ENCODE results near the gene TRRAP.

The TRRAP gene

DNA sequence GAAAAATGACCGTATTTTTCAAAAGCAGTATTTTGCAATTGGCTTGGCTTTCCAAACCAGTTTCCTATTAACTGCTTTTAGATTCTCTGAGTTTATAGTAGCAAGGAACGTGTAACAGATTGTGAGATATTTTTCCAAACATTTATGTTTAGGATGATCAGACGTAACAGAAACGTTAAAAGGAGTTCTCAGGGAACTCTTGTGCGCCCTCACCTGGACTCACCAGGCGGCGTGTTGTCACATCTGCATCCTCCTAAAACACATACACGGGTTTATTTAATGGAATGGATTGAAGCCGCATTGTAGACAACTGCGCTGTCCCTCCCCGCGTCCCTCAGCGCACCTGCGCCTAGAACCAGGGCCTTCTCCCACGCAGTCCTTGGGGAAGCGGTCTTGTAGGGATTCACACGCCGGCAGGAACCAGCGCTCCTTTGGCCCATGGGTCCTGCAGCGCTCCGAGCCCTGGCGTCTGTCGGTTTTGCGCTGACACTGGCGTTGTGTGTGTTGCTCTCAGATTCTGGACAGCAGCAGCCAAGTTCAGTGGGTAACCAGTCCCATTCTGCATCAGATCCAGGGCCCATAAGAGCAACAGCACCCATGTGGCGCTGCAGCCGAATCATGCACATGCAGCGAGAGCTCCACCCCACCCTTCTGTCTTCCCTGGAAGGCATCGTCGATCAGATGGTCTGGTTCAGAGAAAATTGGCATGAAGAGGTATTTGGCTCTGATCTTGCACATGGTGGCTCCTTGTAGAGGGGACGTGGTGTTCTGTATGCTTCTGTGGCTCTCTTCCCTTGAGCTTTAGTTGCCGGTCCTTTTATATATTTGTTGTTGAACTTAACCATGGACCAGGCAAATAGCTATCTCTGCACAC, 114.9 kb downstream of the TRRAP start:
- no peak for DNase-seq

DNA sequence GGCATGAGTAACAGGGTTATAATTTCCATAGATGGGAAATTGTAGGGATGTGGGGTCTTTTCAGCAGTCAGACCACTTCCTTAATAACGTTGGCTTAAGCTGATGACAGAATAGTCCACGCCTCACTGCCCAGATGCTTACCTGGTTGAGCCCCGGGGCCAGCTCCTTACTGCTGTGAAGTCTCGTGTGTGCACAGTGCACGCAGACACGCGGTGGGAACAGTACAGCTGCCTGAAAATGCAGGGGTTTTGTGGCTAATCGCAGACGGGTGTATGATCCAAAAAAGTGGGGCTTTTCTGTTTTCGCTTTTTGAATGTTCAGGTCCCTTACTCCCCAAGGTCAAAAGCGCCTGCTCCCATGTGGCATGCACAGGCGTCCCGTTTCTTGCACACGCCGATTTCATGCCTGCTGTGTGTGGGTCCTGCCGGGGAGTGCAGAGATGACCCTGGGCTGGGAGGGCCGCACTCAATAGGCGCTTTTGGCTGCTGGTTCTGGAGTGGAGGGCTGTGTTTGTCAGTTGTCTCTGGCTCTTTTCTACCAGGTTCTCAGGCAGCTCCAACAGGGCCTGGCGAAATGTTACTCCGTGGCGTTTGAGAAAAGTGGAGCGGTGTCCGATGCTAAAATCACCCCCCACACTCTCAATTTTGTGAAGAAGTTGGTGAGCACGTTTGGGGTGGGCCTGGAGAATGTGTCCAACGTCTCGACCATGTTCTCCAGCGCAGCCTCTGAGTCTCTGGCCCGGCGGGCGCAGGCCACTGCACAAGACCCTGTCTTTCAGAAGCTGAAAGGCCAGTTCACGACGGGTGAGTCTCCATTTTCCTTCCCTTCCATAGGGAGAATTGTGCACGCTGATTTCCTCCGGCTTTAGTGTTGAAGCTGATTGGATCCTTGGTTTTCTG, 116.0 kb downstream of the TRRAP start:
- no peak for DNase-seq

DNA sequence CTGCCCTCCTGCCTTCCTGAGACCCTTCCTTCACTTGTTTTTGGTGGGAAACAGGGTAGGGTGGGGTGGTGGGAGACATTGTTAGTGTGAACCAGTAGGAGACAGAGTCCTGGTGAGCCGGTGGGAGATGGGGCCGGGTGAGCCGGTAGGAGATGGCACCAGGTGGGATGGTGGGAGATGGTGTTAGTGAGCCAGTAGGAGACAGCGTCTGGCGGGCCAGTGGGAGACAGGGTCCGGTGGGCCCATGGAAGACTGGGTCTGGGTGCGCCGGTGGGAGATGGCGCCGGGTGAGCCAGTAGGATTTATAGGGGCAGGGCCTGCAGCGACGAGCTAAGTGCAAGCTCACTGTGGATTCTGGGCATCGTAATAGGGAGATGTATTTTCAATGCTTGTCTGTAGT, 116.8 kb downstream of the TRRAP start:
- DNase-seq: no peak

DNA sequence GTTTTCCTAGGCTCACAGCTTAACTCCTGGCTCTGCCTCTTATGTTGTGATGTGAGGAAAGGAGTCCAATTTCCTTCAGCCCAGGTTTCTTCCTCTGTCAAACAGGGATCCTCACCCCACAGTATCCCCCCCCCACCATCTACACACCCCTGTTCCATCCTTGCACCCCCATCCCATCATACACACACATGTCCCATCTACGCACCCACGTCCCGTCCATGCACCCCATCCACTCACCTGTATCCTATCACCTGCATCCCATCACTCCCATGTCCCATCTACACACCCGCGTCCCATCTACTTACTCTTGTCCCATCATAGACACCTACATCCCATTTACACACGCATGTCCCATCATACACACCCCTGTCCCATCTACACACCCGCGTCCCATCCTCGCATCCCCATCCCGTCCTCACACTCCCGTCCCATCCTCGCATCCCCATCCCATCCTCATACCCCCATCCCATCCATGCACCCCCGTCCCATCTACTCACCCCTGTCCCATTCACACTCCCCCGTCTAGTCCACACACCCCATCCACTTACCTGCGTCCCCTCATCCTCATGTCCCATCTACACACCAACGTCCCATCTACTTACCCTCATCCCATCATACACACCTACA, 117.3 kb downstream of the TRRAP start:
- DNase-seq: no peak

DNA sequence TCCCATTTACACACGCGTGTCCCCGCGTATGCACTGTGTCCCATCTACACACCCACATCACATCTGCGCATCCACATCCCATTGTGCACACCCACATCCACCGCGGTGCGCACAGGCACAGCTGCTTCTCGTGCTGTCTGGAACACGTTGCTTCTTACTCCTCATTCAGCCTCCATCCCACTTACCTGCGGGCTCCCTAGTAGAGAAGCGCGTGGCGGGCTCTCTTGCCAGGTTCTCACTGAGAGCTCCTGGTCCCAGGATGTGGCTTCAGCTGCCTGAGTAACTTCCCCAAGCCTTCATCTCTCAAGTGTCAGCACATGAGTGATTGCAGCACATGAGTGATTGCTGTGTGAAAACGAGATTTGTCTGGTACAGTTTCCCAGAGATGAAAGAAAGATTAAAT, 117.8 kb downstream of the TRRAP start:
- DNase-seq: no peak

DNA sequence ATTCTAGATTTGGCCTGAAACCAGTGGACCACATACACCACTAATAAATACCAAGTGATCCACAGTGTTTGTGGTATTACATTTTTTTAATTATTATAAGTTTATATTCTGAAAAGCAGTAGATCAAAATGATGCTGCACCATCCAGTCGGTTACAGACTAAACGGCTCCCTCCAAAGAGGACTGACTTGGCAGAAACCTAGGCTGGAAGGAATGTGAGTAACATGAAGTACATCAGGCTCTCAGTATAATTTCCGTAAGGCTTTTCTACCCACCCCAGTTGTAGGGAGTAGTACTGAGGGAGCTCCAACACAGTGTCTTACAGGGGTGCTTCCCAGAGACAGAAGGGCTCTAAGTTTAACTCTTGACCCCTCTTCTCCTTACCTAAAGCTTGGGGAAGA, 119.5 kb downstream of the TRRAP start:
- DNase-seq: no peak

DNA sequence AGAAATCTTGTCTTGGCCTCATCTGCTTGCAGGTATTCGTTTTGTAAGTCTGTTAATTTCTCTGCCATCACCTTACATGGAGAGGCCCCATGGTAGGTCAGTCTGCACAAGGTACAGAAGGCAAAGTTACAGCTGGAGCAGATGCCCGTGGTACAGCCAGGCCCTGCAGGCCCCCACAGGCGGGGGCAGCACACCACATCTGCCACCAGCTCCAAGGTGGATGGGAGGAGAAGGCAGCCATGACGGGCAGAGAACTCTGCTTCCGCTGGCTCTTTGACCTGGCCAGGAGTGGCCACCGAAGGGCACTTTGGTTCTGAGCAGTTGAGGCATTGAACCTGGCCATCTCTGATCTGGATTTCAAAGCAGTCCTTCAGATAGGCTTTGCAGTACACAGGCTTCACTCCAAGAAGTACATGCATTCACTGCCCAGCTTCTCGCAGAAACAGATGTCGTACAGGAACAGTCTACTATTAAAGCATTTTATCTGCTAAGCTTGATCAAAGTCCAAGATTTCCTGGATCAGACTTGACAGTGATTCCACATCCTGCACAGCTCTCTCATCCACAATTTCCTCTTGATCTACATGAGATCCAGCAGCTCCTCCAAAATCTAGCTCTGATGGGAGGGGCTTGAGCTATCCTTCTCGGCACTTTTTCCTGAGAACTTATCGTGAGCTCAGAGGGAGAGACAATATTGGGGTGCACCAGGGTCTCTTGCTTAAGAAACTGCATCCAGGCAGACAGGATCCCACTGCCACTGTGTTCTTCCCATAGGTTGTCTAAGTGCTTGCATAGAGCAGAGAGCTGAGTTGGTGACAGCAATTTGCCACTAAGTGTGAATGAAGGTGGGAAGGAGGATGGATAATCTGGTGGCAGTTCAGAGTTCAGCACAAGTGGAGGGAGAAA, 120.7 kb downstream of the TRRAP start:
- DNase-seq: no peak

DNA sequence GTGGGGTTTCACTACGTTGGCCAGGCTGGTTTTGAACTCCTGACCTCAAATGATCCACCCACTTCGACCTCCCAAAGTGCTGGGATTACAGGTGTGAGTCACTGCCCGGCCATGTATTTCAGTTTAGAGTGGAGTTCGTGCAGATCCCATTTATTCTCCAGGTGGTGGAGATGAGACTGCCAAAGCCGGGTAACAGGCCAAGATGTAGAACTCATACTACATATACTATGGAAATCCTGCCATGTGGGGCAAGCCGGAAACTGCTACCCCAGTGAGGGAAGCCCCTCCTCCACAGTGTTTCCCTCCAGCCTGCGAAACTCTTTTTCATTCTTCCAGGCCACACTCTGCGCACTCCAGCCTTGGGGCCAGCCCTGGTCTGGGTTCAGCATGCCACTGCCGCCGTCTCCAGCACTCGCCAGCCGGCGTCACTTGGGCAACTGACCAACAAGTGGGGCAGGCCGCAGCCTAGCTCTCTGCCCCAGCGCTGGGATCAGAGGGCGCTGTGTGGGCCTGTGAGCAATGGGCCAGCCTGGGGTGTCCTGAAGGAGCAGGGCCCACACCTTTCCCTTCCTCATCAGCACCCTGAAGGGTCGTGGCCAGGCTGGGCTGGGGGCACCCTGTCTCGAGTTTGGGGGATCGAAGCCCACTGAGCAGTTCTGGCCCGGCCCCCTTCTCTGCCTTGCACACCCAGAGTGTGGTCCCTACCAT, 122.0 kb downstream of the TRRAP start:
- no peak for DNase-seq

DNA sequence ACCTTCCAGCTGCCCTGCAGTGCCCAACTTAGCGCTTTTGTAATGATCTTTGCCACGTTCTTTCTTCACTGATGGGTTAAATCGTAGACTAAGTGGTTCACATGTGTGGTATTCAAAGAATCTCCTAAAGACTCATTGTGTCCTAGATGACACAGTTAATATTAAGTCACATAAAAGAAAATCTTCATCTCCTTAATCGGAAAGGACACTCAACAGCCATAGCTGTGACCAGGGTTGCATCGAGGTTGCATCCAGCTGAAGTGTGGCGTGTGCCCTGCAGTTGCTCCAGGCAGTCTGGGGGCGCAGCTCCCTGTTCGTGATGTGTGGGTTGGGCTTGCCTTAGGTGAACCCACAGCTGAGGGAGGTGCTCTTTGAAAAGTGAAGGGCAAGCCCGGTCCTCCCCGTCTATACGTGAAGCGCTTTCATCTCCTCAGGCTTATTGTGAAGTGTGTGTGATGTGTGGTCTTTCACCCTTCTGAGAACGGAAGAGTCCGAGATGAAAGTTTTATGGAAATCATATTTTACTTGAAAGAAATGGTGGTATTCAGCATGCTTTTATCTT, 122.7 kb downstream of the TRRAP start:
- DNase-seq: no peak

DNA sequence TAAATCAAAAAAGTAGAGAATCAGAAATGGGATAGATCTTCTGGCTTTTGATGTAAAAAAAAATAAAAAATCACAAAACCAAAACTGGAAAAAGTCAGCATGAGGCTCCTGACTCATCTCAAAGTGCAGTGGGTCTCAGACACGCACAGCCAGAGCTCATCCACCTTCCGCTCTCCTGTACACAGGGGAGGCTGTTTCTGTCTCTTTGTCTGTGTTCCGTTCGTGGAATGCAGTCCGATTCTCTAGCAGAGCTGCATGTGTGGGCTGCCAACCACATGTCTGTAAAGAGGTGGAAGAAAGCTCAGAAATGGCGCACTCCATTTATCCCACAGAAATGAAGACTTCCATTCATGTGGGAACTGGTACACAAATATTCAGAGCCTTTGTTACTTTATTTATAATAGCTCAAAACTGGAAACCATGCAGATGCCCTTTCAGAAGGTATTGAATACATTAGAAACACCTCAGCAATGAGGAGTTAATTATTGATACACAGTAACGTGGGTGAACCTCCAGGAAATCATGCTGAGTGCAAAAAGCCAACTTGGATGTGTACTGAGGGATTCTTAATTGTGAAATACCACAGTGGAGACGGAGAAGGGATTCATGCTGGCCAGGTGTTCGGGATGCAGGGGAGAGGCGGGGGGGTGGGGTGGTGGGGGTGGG, 123.3 kb downstream of the TRRAP start:
- no peak for DNase-seq

DNA sequence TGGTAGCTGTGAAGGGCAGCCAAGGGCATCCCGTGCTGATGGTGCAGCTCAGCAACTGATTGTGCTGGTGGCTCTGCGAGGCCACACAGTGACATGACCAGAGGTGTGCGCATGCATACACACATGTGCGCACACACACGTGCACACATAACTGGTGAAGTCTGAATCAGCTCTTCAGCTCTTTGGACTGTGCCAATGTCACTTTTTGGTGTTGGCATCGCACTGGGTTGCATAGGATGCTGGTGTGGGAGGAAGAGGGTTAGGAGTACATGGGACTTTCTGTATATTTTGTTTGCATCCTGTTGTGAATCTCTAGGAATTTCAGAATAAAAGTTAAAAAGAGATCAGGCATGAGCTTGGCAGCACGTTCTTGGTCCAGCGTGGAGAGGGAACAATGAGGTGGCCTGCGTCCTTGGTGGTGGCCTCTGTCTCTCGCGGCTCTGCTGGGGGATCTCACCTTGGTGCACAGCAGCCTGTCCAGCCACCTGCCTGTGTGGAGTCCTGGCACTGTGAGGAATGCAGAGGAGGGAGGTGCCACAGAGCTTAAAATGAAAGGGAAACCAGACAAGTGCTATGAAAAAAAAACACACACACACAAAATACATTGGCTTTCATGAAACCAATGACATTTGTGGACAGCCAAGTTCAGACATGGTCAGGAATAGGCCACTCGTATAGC, 124.0 kb downstream of the TRRAP start:
- DNase-seq: no peak

DNA sequence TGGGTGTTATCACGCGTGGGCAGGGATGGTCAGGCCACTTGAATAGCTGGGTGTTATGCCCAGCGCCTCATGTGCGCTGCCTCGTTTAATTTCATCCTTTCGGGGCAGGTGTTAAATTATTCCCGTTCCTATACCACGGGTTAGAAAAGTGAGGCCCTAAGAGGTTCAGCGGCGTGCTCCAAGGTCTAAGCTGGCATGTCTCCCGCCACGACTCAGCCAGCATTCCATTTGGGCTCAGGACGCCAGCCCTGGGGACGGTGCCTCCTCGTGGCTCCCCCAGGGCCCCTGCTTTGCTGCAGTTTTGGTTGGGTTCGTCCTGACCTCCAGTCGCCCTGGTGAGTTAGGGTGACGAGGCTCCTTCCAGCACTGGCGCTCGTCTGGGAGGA, 124.5 kb downstream of the TRRAP start:
- DNase-seq: no peak

DNA sequence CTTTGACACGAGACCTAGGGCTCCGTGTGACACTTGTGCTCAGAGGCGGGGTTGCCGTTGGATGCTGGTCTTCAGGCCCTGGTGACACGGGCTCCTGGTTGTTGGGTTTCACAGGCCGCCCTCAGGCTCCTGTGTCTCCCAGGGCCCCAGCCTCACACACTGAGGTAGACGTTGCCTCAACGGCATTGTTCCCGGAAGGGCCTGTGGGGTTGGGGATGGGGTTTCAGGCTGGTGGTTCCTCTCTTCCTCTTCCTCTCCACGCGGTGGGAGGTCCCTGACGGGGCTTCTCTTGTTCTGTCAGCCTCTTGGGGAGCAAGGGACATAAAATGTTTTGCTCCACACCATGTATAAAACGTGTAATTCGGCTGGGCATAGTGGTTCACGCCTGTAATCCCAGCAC, 125.1 kb downstream of the TRRAP start:
- no peak for DNase-seq

DNA sequence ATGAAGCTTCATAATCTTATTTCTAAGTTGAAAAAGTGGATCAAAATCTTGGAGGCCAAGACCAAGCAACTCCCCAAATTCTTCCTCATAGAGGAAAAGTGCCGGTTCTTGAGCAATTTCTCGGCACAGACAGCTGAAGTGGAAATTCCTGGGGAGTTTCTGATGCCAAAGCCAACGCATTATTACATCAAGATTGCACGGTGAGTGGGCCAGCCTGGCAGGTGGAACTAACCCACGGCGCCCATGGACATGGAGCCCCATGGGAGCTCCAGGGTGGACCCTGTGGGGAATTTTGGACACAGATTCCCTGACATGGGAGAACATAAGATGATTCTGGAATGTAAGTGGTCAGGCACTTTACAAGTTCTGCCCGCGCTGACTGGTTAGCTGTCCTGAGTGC, 125.9 kb downstream of the TRRAP start:
- no peak for DNase-seq

DNA sequence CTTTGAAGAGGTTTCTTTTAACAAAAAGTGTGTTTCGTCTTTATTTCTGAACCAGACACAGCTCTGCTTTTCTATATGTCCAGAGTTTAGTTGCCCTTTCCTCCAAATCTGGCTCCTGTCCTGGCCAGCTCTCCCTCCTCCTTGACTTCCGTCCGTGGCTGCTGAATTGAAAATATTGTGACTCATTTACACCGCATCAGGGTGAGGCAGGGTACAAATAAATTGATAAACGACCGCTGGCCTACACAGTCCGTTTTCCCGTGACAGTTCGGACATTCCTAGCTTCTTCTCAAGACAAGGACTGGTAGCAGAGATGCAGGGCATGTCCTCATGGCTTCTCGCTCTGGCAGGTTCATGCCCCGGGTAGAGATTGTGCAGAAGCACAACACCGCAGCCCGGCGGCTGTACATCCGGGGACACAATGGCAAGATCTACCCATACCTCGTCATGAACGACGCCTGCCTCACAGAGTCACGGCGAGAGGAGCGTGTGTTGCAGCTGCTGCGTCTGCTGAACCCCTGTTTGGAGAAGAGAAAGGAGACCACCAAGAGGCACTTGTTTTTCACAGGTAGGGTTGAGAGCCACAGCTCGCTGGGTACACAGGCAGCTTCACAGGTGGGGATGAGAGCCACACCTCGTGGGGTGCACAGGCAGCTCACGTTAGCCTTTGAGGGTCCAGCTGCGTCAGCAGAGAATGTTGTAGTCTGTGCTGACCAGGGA, 126.6 kb downstream of the TRRAP start:
- no peak for DNase-seq

DNA sequence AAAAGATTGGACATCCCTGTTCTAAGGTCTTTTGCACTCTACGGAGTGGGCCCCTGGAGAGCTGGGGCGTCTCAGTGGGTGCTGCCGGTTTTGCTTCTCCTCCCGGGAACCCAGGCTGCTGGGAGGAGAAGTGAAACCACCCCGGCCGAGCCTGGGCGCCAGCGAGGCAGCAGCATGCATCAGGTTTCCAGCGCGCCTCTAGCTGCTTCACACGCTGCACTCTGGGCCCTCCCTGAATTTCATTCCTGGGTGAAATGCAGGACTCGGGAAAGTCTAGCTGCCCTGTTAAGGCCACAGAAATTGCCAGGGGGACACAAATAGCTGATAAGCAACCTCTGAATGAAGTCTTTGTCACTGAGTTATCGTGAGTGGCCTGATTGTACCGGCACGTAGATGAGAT, 127.4 kb downstream of the TRRAP start:
- no peak for DNase-seq

DNA sequence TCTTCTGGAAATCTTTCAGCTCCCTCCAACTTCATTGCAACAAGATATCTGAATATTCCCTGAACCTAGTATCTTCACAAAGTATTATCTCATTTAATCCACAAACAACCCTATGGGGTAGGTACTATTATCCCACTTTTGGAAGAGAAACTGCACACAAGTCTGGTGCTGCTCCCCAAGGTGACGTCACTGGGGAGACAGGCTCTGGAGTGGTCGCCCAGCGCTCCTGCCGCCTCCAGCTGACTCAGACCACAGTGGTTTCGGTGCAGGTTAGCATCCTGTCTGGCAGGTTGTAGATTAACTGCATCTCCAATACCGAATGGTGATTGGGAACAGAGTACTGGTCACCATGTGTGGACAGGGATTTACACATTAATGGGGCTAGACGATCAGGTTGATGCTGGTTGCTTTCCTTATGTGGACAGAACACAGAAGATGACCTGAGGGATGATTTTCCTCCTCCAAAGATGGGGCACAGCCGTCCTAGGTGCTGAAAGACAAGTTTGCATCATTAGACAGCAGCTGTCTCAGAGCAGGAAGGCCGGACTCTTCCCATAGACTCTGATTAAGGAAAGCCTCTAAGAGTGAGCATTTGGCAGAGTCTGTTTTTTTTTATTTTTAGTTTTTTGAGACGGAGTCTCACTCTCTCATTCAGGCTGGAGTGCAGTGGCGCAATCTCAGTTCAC, 128.6 kb downstream of the TRRAP start:
- no peak for DNase-seq

DNA sequence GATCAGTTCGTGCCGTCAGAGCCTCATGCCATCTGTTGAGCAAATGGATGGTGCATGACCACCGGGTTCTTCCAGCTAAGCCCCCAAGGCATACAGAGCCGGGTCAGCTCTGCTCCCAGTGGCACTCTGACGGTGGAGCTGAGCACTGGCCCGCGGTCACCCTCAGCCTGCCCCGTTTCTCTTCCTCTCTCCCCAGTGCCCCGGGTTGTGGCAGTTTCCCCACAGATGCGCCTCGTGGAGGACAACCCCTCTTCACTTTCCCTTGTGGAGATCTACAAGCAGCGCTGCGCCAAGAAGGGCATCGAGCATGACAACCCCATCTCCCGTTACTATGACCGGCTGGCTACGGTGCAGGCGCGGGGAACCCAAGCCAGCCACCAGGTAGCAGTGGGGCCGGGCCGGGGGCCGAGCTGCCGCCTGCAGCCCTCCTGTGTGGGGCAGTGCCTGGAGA, 129.9 kb downstream of the TRRAP start:
- DNase-seq: no peak
